Heart left ventricle (tissue), 13 donors: Measurements from ENCODE around the gene CNOT11.

Experiments
- CTCF ChIP-seq, 12 donors: fragments of 200-600 bp; sonication (generic) in 4 of 12; IDR thresholded peaks; one replicate each; pipeline versions ENCODE4 v1.5.0 to v1.8.0; 2018 to 2022; ENCODE audit warnings: antibody characterized with exemption in 12 of 12, mild to moderate bottlenecking in 5 of 12
- POLR2A ChIP-seq, 2 donors: fragments of 450-650 bp; IDR thresholded peaks; one replicate each; pipeline ENCODE4 v1.6.1; 2017; ENCODE audit warnings: antibody characterized with exemption in 2 of 2, mild to moderate bottlenecking in 2 of 2, moderate library complexity in 2 of 2
- donor health status: ischemic (EF 13 %, LVEDD 7.1; RV severe dilation, severe dysfunction).
- donor health status: DM: no; HTN: yes; CAD: no.
- donor health status: DM: no; HTN: no; CAD: no.
- donor health status: ischemic (EF 25% LVEDD 6.9; RV normal size, moderate dysfunction).
- donor health status: ischemic (EF 25% LVEDD 5.7; RV mildly dilated, moderate dysfunction).
- donor health status: ischemic (EF 35%, LVEDD 5.7; RV mildly dilated, moderate dysfunction).
- donor health status: nonischemic (EF 11% LVEDD 7.7; RV severe dilation, severe dysfunction).
- donor health status: DM: yes; HTN: yes; CAD: no.
- donor health status: PGD.
- donor health status: ischemic (EF 29% LVEDD 5.4; RV normal size, mild dysfunction).
- donor health status: nonischemic (EF 23%, LVEDD 6.1; RV moderate dilation, normal function).

- TF ChIP-seq CTCF (IDR thresholded peaks at IDR 0.05): no peak
- no peak for TF ChIP-seq POLR2A (IDR thresholded peaks at IDR 0.05)
Measured at GRCh38 chr2:101270700-101271259, 18.1 kb downstream of the CNOT11 start.
